OCI-LY3 (cell line): ENCODE data around the gene GRAMD1A.
"Not testable (repeated sequence)": the region's sequence is repeated elsewhere in the genome, so short reads cannot be mapped to it uniquely, and the experiment has no call there.

Experiments used
- H2AFZ ChIP-seq: fragments of 200-600, 300-600 bp; shearing (Covaris generic); 2 replicates; pipeline ENCODE4 v1.6.0; 2014; ENCODE audit warnings: antibody characterized with exemption, low read depth, low read length
- H3K27ac ChIP-seq: fragments of 200-600, 300-600 bp; sonication (generic); 2 replicates; pipeline ENCODE4 v1.5.1; 2014; ENCODE audit warnings: mild to moderate bottlenecking, low read length, moderate library complexity, mixed read lengths
- H3K27me3 ChIP-seq: fragments of 200-600, 300-600 bp; sonication (generic); 2 replicates; pipeline ENCODE4 v1.6.1; 2014; ENCODE audit warnings: low read depth, low read length, mixed read lengths
- H3K36me3 ChIP-seq: fragments of 200-600, 300-600 bp; sonication (generic); replicated peaks from 2 replicates; pipeline ENCODE3; 2014; ENCODE audit warnings: low read depth, low read length, mixed read lengths
- H3K4me1 ChIP-seq: fragments of 300-600, 200-600 bp; sonication (generic); 2 replicates; pipeline ENCODE4 v1.6.1; 2014; ENCODE audit warnings: low read length, mixed read lengths
- H3K4me2 ChIP-seq: fragments of 200-600, 300-600 bp; sonication (generic); 2 replicates; pipeline ENCODE4 v1.6.1; 2014; ENCODE audit warnings: low read length, mixed read lengths
- H3K4me3 ChIP-seq: fragments of 300-600, 200-600 bp; sonication (generic); 2 replicates; pipeline ENCODE4 v1.5.1; 2014; ENCODE audit warnings: antibody characterized with exemption, mild to moderate bottlenecking, low read length, moderate library complexity
- H3K79me2 ChIP-seq: fragments of 300-600, 200-600 bp; shearing (Covaris generic); 2 replicates; pipeline ENCODE4 v1.6.1; 2014; ENCODE audit warnings: mild to moderate bottlenecking, low read length, mixed read lengths
- H3K9ac ChIP-seq: fragments of 300-600, 200-600 bp; shearing (Covaris generic); 2 replicates; pipeline ENCODE4 v1.6.0; 2014; ENCODE audit warnings: mild to moderate bottlenecking, low read length, moderate library complexity
- H3K9me3 ChIP-seq: fragments of 200-600, 300-600 bp; shearing (Covaris generic); 2 replicates; pipeline ENCODE4 v1.6.1; 2014; ENCODE audit warnings: low read length, mixed read lengths; ENCODE audit not compliant: insufficient read depth
- H4K20me1 ChIP-seq: fragments of 200-600, 300-600 bp; sonication (generic); 2 replicates; pipeline ENCODE4 v1.6.1; 2016; ENCODE audit warnings: low read length, mixed read lengths; ENCODE audit not compliant: insufficient read depth
- EZH2phosphoT487 ChIP-seq: fragments of 200-600 bp; shearing (Covaris generic); IDR thresholded peaks from 2 replicates; pipeline ENCODE4 v1.6.1; 2018; ENCODE audit warnings: antibody characterized with exemption, mixed run types, low read depth
- TF ChIP-seq, protein P1 (sequence below): fragments of 200-600, 300-600 bp; sonication (generic); IDR thresholded peaks from 2 replicates; pipeline ENCODE4 v1.5.1; 2014; ENCODE audit warnings: antibody characterized with exemption, low read length, low read depth

Gene GRAMD1A

DNA sequence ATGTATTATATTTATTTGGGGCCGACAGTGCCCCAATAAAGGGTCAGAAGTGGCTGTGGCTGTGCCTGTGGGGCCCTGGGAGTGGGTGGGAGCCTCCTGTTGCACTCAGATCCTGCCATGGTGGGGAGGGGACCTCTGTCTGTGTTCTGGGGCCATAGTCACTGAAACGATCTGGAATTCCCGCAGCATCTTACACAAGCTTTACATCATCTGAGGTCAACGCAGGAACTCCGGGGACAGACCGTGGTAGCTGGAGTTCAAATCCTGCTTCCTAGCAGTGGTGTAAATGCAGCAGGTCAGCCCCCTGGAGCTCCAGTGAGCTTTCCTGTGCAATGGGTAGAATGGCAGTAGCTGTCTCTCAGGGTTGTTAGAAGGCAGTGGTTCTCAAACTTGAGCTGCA lies 26.3 kb downstream of the GRAMD1A start:
- H3K4me1 ChIP-seq: no peaks in the 10 kb centered on the region
- peaks cover 12% of the 10 kb centered on the region; the same call in 1 of the 2 replicates for H4K20me1 ChIP-seq
- peaks cover 45% of the 10 kb centered on the region for H3K36me3 ChIP-seq
- H3K9me3 ChIP-seq: no peaks in the 10 kb centered on the region
- 0 out of 2 replicates have a peak, but pooled peaks cover 3% of the 10 kb centered on the region for H3K27me3 ChIP-seq
- no peak overlapping the region for H2AFZ ChIP-seq
- no peak overlapping the region for H3K9ac ChIP-seq
- no peaks in the 10 kb centered on the region for H3K79me2 ChIP-seq
- TF ChIP-seq, protein P1, sequence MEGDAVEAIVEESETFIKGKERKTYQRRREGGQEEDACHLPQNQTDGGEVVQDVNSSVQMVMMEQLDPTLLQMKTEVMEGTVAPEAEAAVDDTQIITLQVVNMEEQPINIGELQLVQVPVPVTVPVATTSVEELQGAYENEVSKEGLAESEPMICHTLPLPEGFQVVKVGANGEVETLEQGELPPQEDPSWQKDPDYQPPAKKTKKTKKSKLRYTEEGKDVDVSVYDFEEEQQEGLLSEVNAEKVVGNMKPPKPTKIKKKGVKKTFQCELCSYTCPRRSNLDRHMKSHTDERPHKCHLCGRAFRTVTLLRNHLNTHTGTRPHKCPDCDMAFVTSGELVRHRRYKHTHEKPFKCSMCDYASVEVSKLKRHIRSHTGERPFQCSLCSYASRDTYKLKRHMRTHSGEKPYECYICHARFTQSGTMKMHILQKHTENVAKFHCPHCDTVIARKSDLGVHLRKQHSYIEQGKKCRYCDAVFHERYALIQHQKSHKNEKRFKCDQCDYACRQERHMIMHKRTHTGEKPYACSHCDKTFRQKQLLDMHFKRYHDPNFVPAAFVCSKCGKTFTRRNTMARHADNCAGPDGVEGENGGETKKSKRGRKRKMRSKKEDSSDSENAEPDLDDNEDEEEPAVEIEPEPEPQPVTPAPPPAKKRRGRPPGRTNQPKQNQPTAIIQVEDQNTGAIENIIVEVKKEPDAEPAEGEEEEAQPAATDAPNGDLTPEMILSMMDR: no peak
- no peak for TF ChIP-seq EZH2phosphoT487
- no peak overlapping the region for H3K27ac ChIP-seq
- H3K4me2 ChIP-seq: no peak overlapping the region
- no peak overlapping the region for H3K4me3 ChIP-seq

DNA sequence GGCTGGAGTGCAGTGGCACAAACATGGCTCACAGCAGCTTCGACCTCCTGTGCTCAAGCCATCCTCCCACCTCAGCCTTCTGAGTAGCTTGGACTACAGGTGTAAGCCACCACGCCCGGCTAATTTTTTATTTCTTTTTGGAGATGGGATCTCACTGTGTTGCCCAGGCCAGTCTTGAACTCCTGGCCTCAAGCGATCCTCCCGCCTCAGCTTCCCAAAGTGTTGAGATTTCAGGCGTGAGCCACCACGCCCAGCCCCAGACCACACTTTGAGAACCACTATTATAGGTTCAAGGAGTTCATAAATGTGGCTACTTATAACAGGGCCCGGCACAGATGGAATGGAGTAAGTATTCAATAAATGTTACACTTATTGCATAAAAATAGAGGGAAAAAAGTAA lies 26.9 kb downstream of the GRAMD1A start:
- TF ChIP-seq EZH2phosphoT487: no peak
- TF ChIP-seq, protein P1: no peak
- Histone ChIP-seq H4K20me1 (peaks cover 12% of the 10 kb centered on the region; the same call in 1 of the 2 replicates), H2AFZ (no peak overlapping the region), H3K4me3 (no peak overlapping the region), H3K36me3 (peaks cover 40% of the 10 kb centered on the region), H3K4me1 (no peaks in the 10 kb centered on the region), H3K27ac (no peak overlapping the region), H3K79me2 (no peaks in the 10 kb centered on the region), H3K9me3 (no peaks in the 10 kb centered on the region), H3K4me2 (no peak overlapping the region), H3K27me3 (0 out of 2 replicates have a peak, but pooled peaks cover 5% of the 10 kb centered on the region), H3K9ac (no peak overlapping the region)

DNA sequence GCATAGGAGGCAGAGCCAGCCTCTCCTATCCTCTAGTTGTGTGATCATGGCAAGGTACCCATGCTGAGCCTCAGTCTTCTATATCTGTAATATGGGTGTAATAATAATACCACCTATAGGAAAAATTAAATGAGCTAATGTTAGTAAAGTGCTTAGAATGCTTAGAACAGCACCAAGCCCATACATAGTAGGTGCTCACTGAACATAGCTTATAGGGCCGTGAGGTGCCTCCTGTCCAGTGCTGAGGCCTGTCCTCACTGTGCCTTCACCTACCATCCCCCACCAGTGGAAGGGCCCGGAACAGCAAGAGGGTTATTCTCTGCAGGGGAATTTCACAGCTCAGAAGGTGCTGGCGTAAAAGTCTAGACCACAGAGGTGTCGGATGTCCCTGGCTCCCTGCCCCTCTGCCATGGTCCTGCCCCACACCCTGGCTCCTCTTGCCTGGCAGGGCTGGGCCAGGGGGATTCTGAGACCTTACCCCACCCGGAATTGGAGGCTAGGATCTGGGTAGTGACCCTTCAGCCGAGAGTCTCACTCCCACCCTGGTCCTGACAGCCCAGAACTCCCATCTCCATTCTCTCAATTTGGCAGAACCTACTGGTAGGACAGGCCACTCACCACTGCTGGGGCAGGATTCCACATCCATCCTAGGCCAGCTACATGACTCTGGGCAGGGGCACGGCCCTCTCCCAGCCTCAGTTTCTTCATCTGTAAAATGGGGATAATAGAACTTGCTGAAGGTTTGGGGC lies 27.9 kb downstream of the GRAMD1A start:
- H3K9me3 ChIP-seq: no peaks in the 10 kb centered on the region
- no peak overlapping the region for H3K4me3 ChIP-seq
- H3K4me1 ChIP-seq: no peaks in the 10 kb centered on the region
- H3K36me3 ChIP-seq: peaks cover 37% of the 10 kb centered on the region
- no peak overlapping the region for H3K9ac ChIP-seq
- peaks cover 12% of the 10 kb centered on the region; the same call in 1 of the 2 replicates for H4K20me1 ChIP-seq
- no peak overlapping the region for H3K4me2 ChIP-seq
- TF ChIP-seq EZH2phosphoT487: no peak
- TF ChIP-seq, protein P1: no peak
- 0 out of 2 replicates have a peak, but pooled peaks cover 5% of the 10 kb centered on the region for H3K27me3 ChIP-seq
- H3K27ac ChIP-seq: no peak overlapping the region
- H2AFZ ChIP-seq: no peak overlapping the region
- no peaks in the 10 kb centered on the region for H3K79me2 ChIP-seq

DNA sequence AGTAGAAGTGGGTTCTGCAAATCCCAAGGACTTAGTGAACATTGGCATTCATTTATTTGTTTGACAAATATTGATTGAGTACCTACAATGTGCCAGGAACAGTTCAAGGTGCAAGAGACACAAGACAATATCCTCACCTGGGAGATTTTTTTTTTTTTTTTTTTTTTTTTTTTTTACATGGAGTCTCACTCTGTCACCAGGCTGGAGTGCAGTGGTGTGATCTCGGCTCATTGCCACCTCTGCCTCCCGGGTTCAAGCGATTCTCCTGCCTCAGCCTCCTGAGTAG lies 28.4 kb downstream of the GRAMD1A start:
- not testable (repeated sequence) for H3K79me2 ChIP-seq, H3K4me2 ChIP-seq, H3K27ac ChIP-seq, H3K4me3 ChIP-seq, H2AFZ ChIP-seq, H3K9me3 ChIP-seq, H3K27me3 ChIP-seq, H3K4me1 ChIP-seq, H3K9ac ChIP-seq
- peaks cover 32% of the 10 kb centered on the region for H3K36me3 ChIP-seq
- H4K20me1 ChIP-seq: peaks cover 12% of the 10 kb centered on the region; the same call in 1 of the 2 replicates

DNA sequence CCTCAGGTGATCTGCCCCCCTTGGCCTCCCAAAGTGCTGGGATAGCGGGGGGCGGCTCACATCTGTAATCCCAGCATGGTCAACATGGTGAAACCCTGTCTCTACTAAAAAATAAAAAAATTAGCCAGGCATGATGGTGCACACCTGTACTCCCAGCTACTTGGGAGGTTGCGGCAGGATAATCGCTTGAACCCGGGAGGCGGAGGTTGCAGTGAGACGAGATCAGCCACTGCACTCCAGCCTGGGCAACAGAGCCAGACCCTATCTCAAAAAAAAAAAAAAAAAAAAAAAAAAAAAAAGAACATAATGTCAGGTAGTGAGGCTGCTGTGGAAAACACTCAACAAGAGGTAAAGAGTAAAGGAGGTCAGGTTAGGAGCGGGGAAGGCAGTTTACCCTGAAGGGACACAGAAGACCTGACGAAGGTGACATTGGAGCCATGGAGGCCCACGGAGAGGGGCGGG lies 29.2 kb downstream of the GRAMD1A start:
- not testable (repeated sequence) for H3K4me1 ChIP-seq, H2AFZ ChIP-seq, H3K9me3 ChIP-seq, H3K79me2 ChIP-seq, H3K27ac ChIP-seq, H3K27me3 ChIP-seq, H3K4me2 ChIP-seq, H3K9ac ChIP-seq, H3K4me3 ChIP-seq
- Histone ChIP-seq H4K20me1 (peaks cover 12% of the 10 kb centered on the region; the same call in 1 of the 2 replicates), H3K36me3 (peaks cover 24% of the 10 kb centered on the region)
